GM12892 (cell line): ENCODE data around the gene PRPSAP1.

Source experiments
- POLR2A ChIP-seq: IDR thresholded peaks from 2 replicates; pipeline ENCODE4 v1.6.1; 2011; ENCODE audit warnings: low read depth, low read length, control low read depth
- POLR2AphosphoS5 ChIP-seq: IDR thresholded peaks from 2 replicates; pipeline ENCODE4 v1.6.1; 2011; ENCODE audit warnings: low read depth, low read length, control low read depth
- TAF1 ChIP-seq: IDR thresholded peaks from 2 replicates; pipeline ENCODE4 v1.6.1; 2011; ENCODE audit warnings: low read depth, mild to moderate bottlenecking, control low read depth, low read length, borderline replicate concordance

GRCh38 chr17:76341301-76341700 is 12.4 kb downstream of the PRPSAP1 start:
- TF ChIP-seq TAF1 = no peak
- TF ChIP-seq POLR2A = no peak
- TF ChIP-seq POLR2AphosphoS5 = no peak
